ENCODE results near the gene CCDC183.
"Not testable (repeated sequence)": the region's sequence is repeated elsewhere in the genome, so short reads cannot be mapped to it uniquely, and the experiment has no call there.

Gene CCDC183

GRCh38 chr9:136831720-136832104 is 35.6 kb downstream of the CCDC183 start:
- H3K9me3 ChIP-seq (ENCODE audit: insufficient read depth, low read depth, low read length): no peaks in the 10 kb centered on the region
- H3K4me3 ChIP-seq (ENCODE audit: low read length): no peak overlapping the region
- H3K27ac ChIP-seq (ENCODE audit: low read length): no peak overlapping the region
- no peaks in the 10 kb centered on the region for H3K4me1 ChIP-seq (ENCODE audit: insufficient read depth, low read length)
- no peak overlapping the region for H3K9ac ChIP-seq (ENCODE audit: low read depth, low read length)
- H3K36me3 ChIP-seq (ENCODE audit: insufficient read depth, low read depth, low read length): peaks cover 65% of the 10 kb centered on the region
- no peaks in the 10 kb centered on the region for H3K27me3 ChIP-seq (ENCODE audit: insufficient read depth, low read length)

GRCh38 chr9:136832581-136832980 is 36.4 kb downstream of the CCDC183 start:
- Histone ChIP-seq H3K4me3 (ENCODE audit: low read length) (no peak overlapping the region), H3K27ac (ENCODE audit: low read length) (no peak overlapping the region), H3K36me3 (ENCODE audit: insufficient read depth, low read depth, low read length) (peaks cover 56% of the 10 kb centered on the region), H3K9ac (ENCODE audit: low read depth, low read length) (no peak overlapping the region), H3K4me1 (ENCODE audit: insufficient read depth, low read length) (no peaks in the 10 kb centered on the region), H3K27me3 (ENCODE audit: insufficient read depth, low read length) (no peaks in the 10 kb centered on the region), H3K9me3 (ENCODE audit: insufficient read depth, low read depth, low read length) (no peaks in the 10 kb centered on the region)

- H3K4me1 ChIP-seq (ENCODE audit: insufficient read depth, low read length); H3K4me3 ChIP-seq (ENCODE audit: low read length); H3K27me3 ChIP-seq (ENCODE audit: insufficient read depth, low read length); H3K9ac ChIP-seq (ENCODE audit: low read depth, low read length); H3K27ac ChIP-seq (ENCODE audit: low read length); H3K9me3 ChIP-seq (ENCODE audit: insufficient read depth, low read depth, low read length): not testable (repeated sequence)
- H3K36me3 ChIP-seq (ENCODE audit: insufficient read depth, low read depth, low read length): peaks cover 47% of the 10 kb centered on the region
Observed at GRCh38 chr9:136833381-136834048, 37.4 kb downstream of the CCDC183 start.

- Histone ChIP-seq H3K27me3 (ENCODE audit: insufficient read depth, low read length) (no peaks in the 10 kb centered on the region), H3K27ac (ENCODE audit: low read length) (no peak overlapping the region), H3K9me3 (ENCODE audit: insufficient read depth, low read depth, low read length) (no peaks in the 10 kb centered on the region), H3K4me3 (ENCODE audit: low read length) (no peak overlapping the region), H3K36me3 (ENCODE audit: insufficient read depth, low read depth, low read length) (peaks cover 41% of the 10 kb centered on the region), H3K9ac (ENCODE audit: low read depth, low read length) (no peak overlapping the region), H3K4me1 (ENCODE audit: insufficient read depth, low read length) (no peaks in the 10 kb centered on the region)
Observed at GRCh38 chr9:136835162-136835931, 39.2 kb downstream of the CCDC183 start.

GRCh38 chr9:136835932-136836904 is 40.1 kb downstream of the CCDC183 start:
- no peaks in the 10 kb centered on the region for H3K9me3 ChIP-seq (ENCODE audit: insufficient read depth, low read depth, low read length)
- no peak overlapping the region for H3K27ac ChIP-seq (ENCODE audit: low read length)
- peaks cover 33% of the 10 kb centered on the region for H3K36me3 ChIP-seq (ENCODE audit: insufficient read depth, low read depth, low read length)
- H3K9ac ChIP-seq (ENCODE audit: low read depth, low read length): no peak overlapping the region
- no peaks in the 10 kb centered on the region; the same call in 1 of the 2 replicates for H3K4me1 ChIP-seq (ENCODE audit: insufficient read depth, low read length)
- H3K27me3 ChIP-seq (ENCODE audit: insufficient read depth, low read length): no peaks in the 10 kb centered on the region
- no peak overlapping the region for H3K4me3 ChIP-seq (ENCODE audit: low read length)

GRCh38 chr9:136837146-136837855 is 41.2 kb downstream of the CCDC183 start:
- Histone ChIP-seq H3K36me3 (ENCODE audit: insufficient read depth, low read depth, low read length) (peaks cover 22% of the 10 kb centered on the region), H3K9ac (ENCODE audit: low read depth, low read length) (no peak overlapping the region), H3K27ac (ENCODE audit: low read length) (no peak overlapping the region), H3K27me3 (ENCODE audit: insufficient read depth, low read length) (no peaks in the 10 kb centered on the region), H3K4me3 (ENCODE audit: low read length) (no peak overlapping the region), H3K9me3 (ENCODE audit: insufficient read depth, low read depth, low read length) (no peaks in the 10 kb centered on the region), H3K4me1 (ENCODE audit: insufficient read depth, low read length) (peaks cover 6% of the 10 kb centered on the region; the same call in 1 of the 2 replicates)

- H3K4me1 ChIP-seq (ENCODE audit: insufficient read depth, low read length); H3K27me3 ChIP-seq (ENCODE audit: insufficient read depth, low read length); H3K9ac ChIP-seq (ENCODE audit: low read depth, low read length); H3K27ac ChIP-seq (ENCODE audit: low read length); H3K4me3 ChIP-seq (ENCODE audit: low read length); H3K9me3 ChIP-seq (ENCODE audit: insufficient read depth, low read depth, low read length): not testable (repeated sequence)
- peaks cover 16% of the 10 kb centered on the region for H3K36me3 ChIP-seq (ENCODE audit: insufficient read depth, low read depth, low read length)
Observed at GRCh38 chr9:136837856-136838277, 41.7 kb downstream of the CCDC183 start.

- H3K9me3 ChIP-seq (ENCODE audit: insufficient read depth, low read depth, low read length): no peaks in the 10 kb centered on the region
- no peak overlapping the region for H3K27ac ChIP-seq (ENCODE audit: low read length)
- peaks cover 16% of the 10 kb centered on the region for H3K36me3 ChIP-seq (ENCODE audit: insufficient read depth, low read depth, low read length)
- H3K27me3 ChIP-seq (ENCODE audit: insufficient read depth, low read length): no peaks in the 10 kb centered on the region
- H3K9ac ChIP-seq (ENCODE audit: low read depth, low read length): no peak overlapping the region
- H3K4me1 ChIP-seq (ENCODE audit: insufficient read depth, low read length): peaks cover 6% of the 10 kb centered on the region; the same call in 1 of the 2 replicates
- H3K4me3 ChIP-seq (ENCODE audit: low read length): no peak overlapping the region
Observed at GRCh38 chr9:136838314-136839228, 42.4 kb downstream of the CCDC183 start.

- H3K9me3 ChIP-seq (ENCODE audit: insufficient read depth, low read depth, low read length): no peaks in the 10 kb centered on the region
- no peak overlapping the region for H3K9ac ChIP-seq (ENCODE audit: low read depth, low read length)
- peaks cover 13% of the 10 kb centered on the region; the same call in 1 of the 2 replicates for H3K36me3 ChIP-seq (ENCODE audit: insufficient read depth, low read depth, low read length)
- H3K27me3 ChIP-seq (ENCODE audit: insufficient read depth, low read length): no peaks in the 10 kb centered on the region; the same call in 1 of the 2 replicates
- no peak overlapping the region for H3K4me3 ChIP-seq (ENCODE audit: low read length)
- no peak overlapping the region for H3K27ac ChIP-seq (ENCODE audit: low read length)
- H3K4me1 ChIP-seq (ENCODE audit: insufficient read depth, low read length): peaks cover 6% of the 10 kb centered on the region; the same call in 1 of the 2 replicates
Observed at GRCh38 chr9:136839229-136840139, 43.3 kb downstream of the CCDC183 start.

Measured in iPS-20b (cell line).